D721Med (cell line): ENCODE data around the gene PCDH9.

ENCODE experiments used
- DNase-seq: peaks from one replicate; pipeline ENCODE4 v3.0.0; 2011; ENCODE audit warnings: low spot score; ENCODE audit not compliant: insufficient read length
- FAIRE-seq: peaks from 2 replicates; lab custom pipeline; 2011; peaks lifted over from hg19 to GRCh38; lab: Jason Lieb, UNC
- CTCF ChIP-seq: IDR thresholded peaks from 2 replicates; pipeline ENCODE4 v1.5.1; 2012; ENCODE audit warnings: mild to moderate bottlenecking, control low read depth; ENCODE audit not compliant: insufficient read depth; ENCODE audit errors: missing control alignments

The PCDH9 gene

GRCh38 chr13:66660468-66660813 lies 569.7 kb downstream of the PCDH9 start:
- DNase-seq (no peak), FAIRE-seq (no peak)
- no peak for TF ChIP-seq CTCF

- peak; percentile 90 for FAIRE-seq
- no peak for DNase-seq
- TF ChIP-seq CTCF: no peak
Measured at GRCh38 chr13:66659701-66660467, 570.3 kb downstream of the PCDH9 start.

GRCh38 chr13:66659286-66659685 lies 570.9 kb downstream of the PCDH9 start:
- DNase-seq (no peak), FAIRE-seq (no peak)
- no peak for TF ChIP-seq CTCF

GRCh38 chr13:66657165-66657881 lies 572.8 kb downstream of the PCDH9 start:
- FAIRE-seq: peak; percentile 83

GRCh38 chr13:66655847-66656454 lies 574.2 kb downstream of the PCDH9 start:
- TF ChIP-seq CTCF: no peak
- DNase-seq: no peak
- FAIRE-seq: peak; percentile 88

More at GRCh38 chr13:66657165-66657881, 572.8 kb downstream of the PCDH9 start:
- DNase-seq: no peak
- TF ChIP-seq CTCF: no peak

- no peak for DNase-seq
- FAIRE-seq: no peak
- no peak for TF ChIP-seq CTCF
Measured at GRCh38 chr13:66644855-66645460, 585.2 kb downstream of the PCDH9 start.
